Suprapubic skin (tissue), 4 donors: Measurements from ENCODE around the gene DPEP2.

Experiments
- EP300 ChIP-seq: sonication (generic); formaldehyde crosslinking; IDR thresholded peaks from one replicate; pipeline ENCODE4 v1.6.1; 2017; ENCODE audit warnings: antibody characterized with exemption
- POLR2A ChIP-seq, 2 donors: fragments of 450-650 bp; IDR thresholded peaks; one replicate each; pipeline ENCODE4 v1.6.1; 2017; ENCODE audit warnings: antibody characterized with exemption in 2 of 2, mild to moderate bottlenecking in 2 of 2, moderate library complexity in 2 of 2
- POLR2AphosphoS5 ChIP-seq, 3 donors: sonication (generic); formaldehyde crosslinking; IDR thresholded peaks; one replicate each; pipeline ENCODE4 v1.6.1; 2017; ENCODE audit warnings: antibody characterized with exemption in 3 of 3
- TF ChIP-seq, protein P1 (sequence below), 2 donors: fragments of 200-600 bp in 1 of 2; fragments of 450-650 bp in 1 of 2; sonication (generic) in 1 of 2; IDR thresholded peaks; one replicate each; pipeline ENCODE4 v1.5.1; 2016 to 2019; ENCODE audit warnings: antibody characterized with exemption in 2 of 2, mild to moderate bottlenecking in 1 of 2, moderate library complexity in 1 of 2

DNA sequence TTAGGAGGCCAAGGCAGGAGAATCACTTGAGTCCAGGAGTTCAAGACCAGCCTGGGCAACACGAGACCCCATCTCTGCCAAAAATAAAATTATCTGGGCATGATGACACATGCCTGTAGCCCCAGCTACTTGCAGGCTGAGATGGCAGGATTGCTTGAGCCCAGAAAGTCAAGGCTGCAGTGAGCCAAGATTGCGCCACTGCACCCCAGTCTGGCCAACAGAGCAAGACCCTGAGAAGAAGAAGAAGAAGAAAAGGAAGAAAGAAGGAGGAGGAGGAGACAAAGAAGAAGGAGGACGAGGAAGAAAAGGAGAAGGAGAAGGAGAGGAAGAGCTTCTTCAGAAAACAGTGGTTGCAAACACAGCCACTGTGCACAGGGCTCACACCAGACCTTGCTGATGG, 10.6 kb downstream of the DPEP2 start:
- TF ChIP-seq, protein P1, sequence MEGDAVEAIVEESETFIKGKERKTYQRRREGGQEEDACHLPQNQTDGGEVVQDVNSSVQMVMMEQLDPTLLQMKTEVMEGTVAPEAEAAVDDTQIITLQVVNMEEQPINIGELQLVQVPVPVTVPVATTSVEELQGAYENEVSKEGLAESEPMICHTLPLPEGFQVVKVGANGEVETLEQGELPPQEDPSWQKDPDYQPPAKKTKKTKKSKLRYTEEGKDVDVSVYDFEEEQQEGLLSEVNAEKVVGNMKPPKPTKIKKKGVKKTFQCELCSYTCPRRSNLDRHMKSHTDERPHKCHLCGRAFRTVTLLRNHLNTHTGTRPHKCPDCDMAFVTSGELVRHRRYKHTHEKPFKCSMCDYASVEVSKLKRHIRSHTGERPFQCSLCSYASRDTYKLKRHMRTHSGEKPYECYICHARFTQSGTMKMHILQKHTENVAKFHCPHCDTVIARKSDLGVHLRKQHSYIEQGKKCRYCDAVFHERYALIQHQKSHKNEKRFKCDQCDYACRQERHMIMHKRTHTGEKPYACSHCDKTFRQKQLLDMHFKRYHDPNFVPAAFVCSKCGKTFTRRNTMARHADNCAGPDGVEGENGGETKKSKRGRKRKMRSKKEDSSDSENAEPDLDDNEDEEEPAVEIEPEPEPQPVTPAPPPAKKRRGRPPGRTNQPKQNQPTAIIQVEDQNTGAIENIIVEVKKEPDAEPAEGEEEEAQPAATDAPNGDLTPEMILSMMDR (IDR thresholded peaks at IDR 0.05), result no peak
- no peak for TF ChIP-seq POLR2AphosphoS5 (IDR thresholded peaks at IDR 0.05)
- TF ChIP-seq POLR2A (IDR thresholded peaks at IDR 0.05), result no peak
- no peak for TF ChIP-seq EP300
